VCaP (cell line): ENCODE data around the gene TEK.
A peak's percentile ranks its signal among the peaks of the same experiment; 100 is the strongest.

Experiments
- H3K27ac ChIP-seq: fragments of 450-650 bp; 2 replicates; pipeline ENCODE4 v1.5.1; 2017
- CTCF ChIP-seq: fragments of 450-650 bp; conservative IDR thresholded peaks from 2 replicates; pipeline ENCODE4 v1.5.1; 2017; ENCODE audit warnings: mild to moderate bottlenecking, moderate library complexity

The TEK gene

GRCh38 chr9:27272103-27272502 lies 163.1 kb downstream of the TEK start:
- no peak for TF ChIP-seq CTCF
- no peak overlapping the region for H3K27ac ChIP-seq

- H3K27ac ChIP-seq = no peak overlapping the region
- no peak for TF ChIP-seq CTCF
Measured at GRCh38 chr9:27273186-27273585, 164.2 kb downstream of the TEK start.

GRCh38 chr9:27276193-27277030 lies 167.4 kb downstream of the TEK start:
- peak; percentile 90 for TF ChIP-seq CTCF
- H3K27ac ChIP-seq = no peak overlapping the region

- TF ChIP-seq CTCF = no peak
- H3K27ac ChIP-seq = no peak overlapping the region
Measured at GRCh38 chr9:27278374-27278773, 169.3 kb downstream of the TEK start.

- TF ChIP-seq CTCF = no peak
- no peak overlapping the region for H3K27ac ChIP-seq
Measured at GRCh38 chr9:27279611-27280010, 170.6 kb downstream of the TEK start.
